Kidney (tissue), 14 donors: ENCODE results near the gene KRTAP12-1. TPM values are rescaled to one million over a fixed set of nuclear protein-coding genes. Genes with fewer than 3 reads are reported as not detected.

Experiments
- DNase-seq, 5 donors: peaks; one replicate each; pipeline ENCODE4 v3.0.0-alpha.2; 2013 to 2020
- FAIRE-seq: peaks from 2 replicates; lab custom pipeline; 2012; peaks lifted over from hg19 to GRCh38; lab: Jason Lieb, UNC
- H3K27ac ChIP-seq, 2 donors: one replicate each; pipeline ENCODE4 v1.7.0; 2013; ENCODE audit warnings: low read depth in 2 of 2, low read length in 2 of 2, inconsistent platforms in 1 of 2
- H3K27me3 ChIP-seq: one replicate; pipeline ENCODE4 v1.7.1; 2013; ENCODE audit warnings: low read length, inconsistent platforms; ENCODE audit not compliant: control insufficient read depth, insufficient read depth
- H3K36me3 ChIP-seq, 3 donors: one replicate each; pipeline versions ENCODE4 v1.7.0 to v1.7.1; 2013; ENCODE audit warnings: low read length in 3 of 3, control low read depth in 1 of 3, inconsistent platforms in 1 of 3; ENCODE audit not compliant: insufficient read depth in 3 of 3, control insufficient read depth in 2 of 3
- H3K4me1 ChIP-seq, 3 donors: one replicate each; pipeline versions ENCODE4 v1.7.0 to v1.7.1; 2013; ENCODE audit warnings: low read length in 3 of 3, inconsistent platforms in 1 of 3, low read depth in 1 of 3; ENCODE audit not compliant: control insufficient read depth in 2 of 3, insufficient read depth in 2 of 3
- H3K4me3 ChIP-seq, 3 donors: one replicate each; pipeline versions ENCODE4 v1.7.0 to v1.8.1; 2013; ENCODE audit warnings: low read length in 3 of 3, control low read depth in 1 of 3, inconsistent platforms in 1 of 3
- H3K9ac ChIP-seq, 3 donors: one replicate each; pipeline versions ENCODE4 v1.7.0 to v1.7.1; 2013; ENCODE audit warnings: low read length in 3 of 3, control low read depth in 1 of 3, inconsistent platforms in 1 of 3
- H3K9me3 ChIP-seq, 3 donors: one replicate each; pipeline versions ENCODE4 v1.7.0 to v1.7.1; 2013; ENCODE audit warnings: low read length in 3 of 3, control low read depth in 1 of 3, inconsistent platforms in 1 of 3; ENCODE audit not compliant: control insufficient read depth in 2 of 3, insufficient read depth in 1 of 3
- CTCF ChIP-seq: IDR thresholded peaks from 3 replicates; pipeline ENCODE4 v1.5.1; 2012; ENCODE audit warnings: mild to moderate bottlenecking, moderate library complexity, borderline replicate concordance; ENCODE audit not compliant: insufficient read depth; ENCODE audit errors: extremely low read depth
- intact Hi-C: fragments of 100-400 bp; cut with DNase I; formaldehyde crosslinking; loops from one replicate; pipeline ENCODE4 v1.11.1; 2022
- polyA plus RNA-seq: library from polyadenylated mRNA; stranded (reverse); fragments of 350-450 nt; fragmentation: Illumina TruSeq; extraction: RNeasy Lipid Tissue Mini Kit (QIAGEN cat#74804); gene quantifications from one replicate; pipeline ENCODE4 v1.2.3, GENCODE V29; 2014; ENCODE audit warnings: low read depth, low replicate concordance; ENCODE audit not compliant: insufficient read depth
- total RNA-seq: library from RNA; stranded (reverse); fragmentation: NEBNext Ultra II Directional; extraction: Animal tissue kit (Norgen Biotek cat#: 25700); gene quantifications from one replicate; pipeline ENCODE4 v1.2.1, GENCODE V29; 2021
- donor health status: control.
- donor health status: control.
- donor health status: control.
- donor health status: control.
- donor health status: control.
- donor health status: DM: yes; HTN: yes; CAD: no.
- donor health status: Normal renal cell carcinoma (clear cell type).

The KRTAP12-1 gene
- total and polyA plus RNA-seq, 2 donors from 2014 or later, result not detected

GRCh38 chr21:44650973-44651675 lies 30.8 kb downstream of the KRTAP12-1 start:
- Histone ChIP-seq H3K27me3 (no peaks in the 10 kb centered on the region), H3K4me1 (no peaks in the 10 kb centered on the region), H3K4me3 (no peak overlapping the region), H3K27ac (no peak overlapping the region), H3K9ac (no peak overlapping the region), H3K9me3 (peaks cover 0 to 3% (median 0%) of the 10 kb centered on the region in 3 donors), H3K36me3 (no peaks in the 10 kb centered on the region)
- no peak for TF ChIP-seq CTCF
- DNase-seq, result no peak
- intact Hi-C loops, result no loop called here
- FAIRE-seq, result no peak

GRCh38 chr21:44650265-44650972 lies 31.5 kb downstream of the KRTAP12-1 start:
- H3K4me1 ChIP-seq, result no peaks in the 10 kb centered on the region
- intact Hi-C loops, result no loop called here
- no peak for TF ChIP-seq CTCF
- no peaks in the 10 kb centered on the region for H3K36me3 ChIP-seq
- no peak overlapping the region for H3K9ac ChIP-seq
- no peak overlapping the region for H3K4me3 ChIP-seq
- no peak overlapping the region for H3K27ac ChIP-seq
- H3K27me3 ChIP-seq, result no peaks in the 10 kb centered on the region
- no peaks in the 10 kb centered on the region for H3K9me3 ChIP-seq
- FAIRE-seq (no peak), DNase-seq (no peak)

GRCh38 chr21:44649521-44650100 lies 32.4 kb downstream of the KRTAP12-1 start:
- Histone ChIP-seq H3K9ac (no peak overlapping the region), H3K4me1 (no peaks in the 10 kb centered on the region), H3K36me3 (no peaks in the 10 kb centered on the region), H3K9me3 (no peaks in the 10 kb centered on the region), H3K27ac (no peak overlapping the region), H3K4me3 (no peak overlapping the region), H3K27me3 (no peaks in the 10 kb centered on the region)
- FAIRE-seq (no peak), DNase-seq (no peak)
- intact Hi-C loops, result no loop called here
- no peak for TF ChIP-seq CTCF
